Activated CD8-positive, alpha-beta memory T cell treated with anti-CD3 and anti-CD28 coated beads, Interleukin-2, amount 50 U/mL, for 1 hour (primary cell): ENCODE measurements around the gene MAP3K7.

Source experiments
- DNase-seq: peaks from one replicate; pipeline ENCODE4 v3.0.0-alpha.2; 2020; ENCODE audit errors: extremely low read depth

The MAP3K7 gene

DNA sequence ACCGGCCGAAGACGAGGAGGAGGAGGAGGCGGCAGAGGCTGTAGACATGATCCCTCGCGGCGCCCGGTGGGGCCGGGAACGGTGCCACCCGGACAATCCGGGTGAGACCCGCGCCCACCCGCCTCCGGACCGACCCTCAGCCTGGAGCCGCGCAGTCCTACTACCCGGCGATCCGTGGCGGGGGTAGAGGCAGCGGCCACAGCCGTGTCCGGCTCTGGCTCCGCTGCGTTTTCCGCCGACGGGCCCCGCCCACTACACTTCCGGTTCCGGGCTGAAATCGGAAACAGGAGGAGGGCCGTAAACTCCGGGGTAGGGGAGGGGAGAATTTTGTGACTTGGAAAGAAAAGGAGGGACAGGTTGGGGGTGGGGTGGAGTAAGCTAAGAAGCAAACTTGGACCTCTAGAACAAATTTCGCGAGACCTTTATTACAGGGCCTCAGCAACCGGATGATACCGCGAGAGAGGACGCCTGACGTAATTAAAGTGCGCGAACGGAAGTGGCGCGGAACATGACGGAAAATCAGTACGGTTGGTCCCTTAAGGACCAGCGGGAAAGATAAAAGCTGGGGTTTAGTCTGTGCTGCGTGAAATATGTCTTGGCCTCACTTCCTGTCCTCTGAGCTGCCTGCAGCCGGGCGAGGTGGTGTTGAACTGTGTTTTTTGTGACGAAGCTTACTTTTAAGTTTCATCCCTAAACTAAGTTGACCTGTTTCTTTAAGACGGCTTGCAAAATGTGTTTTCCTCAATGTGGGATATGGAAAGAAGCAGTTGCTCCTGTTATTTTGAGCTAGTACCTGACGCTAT is at the start of gene MAP3K7:
MAP3K7 (minus strand) TSS at position 237 of the 803 bp plus-strand sequence; CDS start at position 48, 189 bp downstream.
- peak; percentile 80 for DNase-seq

DNA sequence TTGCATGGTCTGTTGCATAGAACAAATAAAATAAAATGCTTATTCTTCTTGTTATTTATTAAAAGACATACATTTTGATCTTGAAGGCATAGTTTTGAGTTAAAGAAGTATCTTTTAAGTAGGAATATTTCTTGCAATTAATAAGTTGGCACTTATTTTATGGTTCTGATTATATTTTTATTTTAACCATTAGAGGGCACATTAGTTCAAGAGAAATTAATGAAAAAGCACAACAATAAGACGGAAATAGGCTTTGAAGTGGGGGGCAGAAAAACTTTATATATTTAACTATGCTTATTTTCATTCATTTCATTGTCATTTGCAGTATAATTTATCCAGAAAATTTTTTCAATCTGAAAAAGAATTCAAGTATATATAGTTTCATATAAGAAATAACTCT is 44.2 kb upstream of the MAP3K7 start:
- no peak for DNase-seq

DNA sequence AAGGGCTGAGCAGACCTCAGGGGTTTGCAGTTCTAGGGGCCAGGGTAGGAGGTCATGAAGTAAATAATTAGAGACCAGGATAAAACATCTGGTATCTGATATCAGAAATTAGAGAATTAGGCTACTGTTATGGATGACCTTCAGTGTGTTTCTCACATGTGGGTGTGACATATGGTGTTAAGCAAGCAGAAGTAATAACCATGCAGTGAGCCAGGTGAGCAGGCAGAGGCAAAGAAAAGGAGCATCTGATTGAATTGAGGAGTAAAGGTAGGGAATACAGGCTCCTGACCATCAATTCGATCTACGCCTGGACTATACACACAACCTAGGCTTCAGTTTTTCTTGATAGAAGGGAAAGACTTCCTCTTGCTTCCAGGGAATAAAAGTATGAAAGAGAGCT is 34.7 kb upstream of the MAP3K7 start:
- DNase-seq, result no peak

- DNase-seq, result no peak
These were observed 32.3 kb upstream of the MAP3K7 start for GRCh38 chr6:90619221-90619620.

- no peak for DNase-seq
These were observed 25.4 kb upstream of the MAP3K7 start for GRCh38 chr6:90612313-90612680.

- DNase-seq, result no peak
These were observed 24.9 kb upstream of the MAP3K7 start for GRCh38 chr6:90611543-90612312.

DNA sequence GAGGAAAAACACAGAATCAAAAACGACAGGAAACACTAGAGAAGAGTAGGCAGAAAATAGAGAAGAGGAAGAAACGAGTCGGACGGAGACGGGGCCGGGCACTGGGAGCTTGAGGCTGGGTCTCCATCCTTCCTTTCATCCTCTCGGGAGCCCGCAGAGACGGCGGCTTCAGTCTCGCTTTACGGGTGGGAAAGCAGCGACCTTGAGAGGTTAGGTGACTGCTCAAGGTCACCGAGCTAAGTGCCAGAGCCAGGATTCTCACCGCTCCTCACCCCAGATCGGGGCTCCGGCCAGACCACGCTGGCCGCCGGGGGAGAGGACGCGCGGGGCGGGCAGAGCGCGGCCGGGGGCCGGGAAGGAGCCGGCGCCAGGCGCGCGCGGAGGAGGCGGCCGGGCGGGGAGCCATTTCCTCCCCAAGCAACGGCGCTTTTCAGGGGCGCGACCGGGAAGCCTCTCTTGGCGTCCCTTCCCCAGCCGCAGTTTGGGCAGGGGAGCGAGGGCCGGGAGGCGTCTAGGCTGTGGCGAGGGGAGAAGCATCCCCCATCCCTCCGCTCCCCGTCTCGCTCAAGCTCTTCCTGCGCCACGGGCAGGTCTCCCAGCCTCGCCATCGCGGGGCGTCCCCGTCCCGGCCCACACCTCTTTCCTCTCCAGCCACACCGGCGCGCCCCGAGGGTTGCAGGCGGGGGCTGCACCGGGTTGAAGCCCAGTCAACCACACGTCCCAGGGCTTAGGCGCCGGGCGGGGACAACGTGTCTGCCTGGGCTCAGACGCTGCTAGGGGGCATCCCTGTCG is 24.1 kb upstream of the MAP3K7 start:
- no peak for DNase-seq

- no peak for DNase-seq
These were observed 23.5 kb upstream of the MAP3K7 start for GRCh38 chr6:90610301-90610750.

DNA sequence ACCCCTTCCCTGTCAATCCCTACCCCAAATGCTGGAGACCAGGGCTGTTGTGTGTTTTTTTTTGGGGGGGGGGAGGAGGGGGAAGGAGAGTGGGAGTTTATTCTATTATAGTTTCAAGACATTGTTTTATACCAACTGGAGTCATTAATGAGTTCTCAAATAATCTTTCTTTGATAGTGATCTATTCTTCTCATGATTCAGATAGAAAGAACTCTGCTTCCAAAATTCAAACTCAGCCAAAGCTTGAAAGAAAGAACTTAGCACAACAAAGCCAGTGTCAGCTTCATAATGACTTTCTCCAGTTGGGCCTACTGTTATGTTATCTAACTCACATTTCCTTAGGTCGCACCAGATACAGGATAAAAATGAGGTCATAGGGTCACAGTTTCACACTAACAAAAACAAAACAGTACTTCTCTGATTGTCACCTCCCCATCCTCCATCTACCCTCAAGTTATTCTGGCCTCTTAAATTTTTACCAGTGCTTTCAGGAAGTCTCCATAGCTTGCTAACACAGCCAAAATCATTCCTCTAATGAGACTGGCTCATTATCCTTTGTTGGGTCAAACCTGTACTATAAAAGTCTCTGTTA is 19.0 kb upstream of the MAP3K7 start:
- no peak for DNase-seq

GRCh38 chr6:90604546-90604945 is 17.7 kb upstream of the MAP3K7 start:
- DNase-seq, result no peak

DNA sequence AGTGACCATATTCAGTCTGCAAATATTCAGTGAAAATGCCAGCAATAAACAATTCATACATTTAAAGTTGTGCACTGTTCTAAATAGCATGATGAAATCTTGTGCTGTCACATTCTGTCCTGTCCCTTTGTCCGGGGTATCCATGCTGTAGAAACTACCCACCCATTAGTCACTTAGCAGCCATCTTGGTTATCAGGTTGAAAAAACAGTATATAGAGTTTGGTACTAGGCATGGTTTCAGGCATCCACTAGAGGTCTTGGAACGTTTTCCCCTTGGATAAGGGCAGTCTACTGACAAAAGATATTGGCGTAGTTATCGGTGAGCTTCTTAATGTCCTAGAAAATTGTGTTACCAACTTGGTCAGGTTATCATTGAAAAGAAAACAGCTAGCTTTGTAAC is 12.3 kb upstream of the MAP3K7 start:
- DNase-seq, result no peak

GRCh38 chr6:90598192-90598951 is 11.5 kb upstream of the MAP3K7 start:
- DNase-seq, result no peak

DNA sequence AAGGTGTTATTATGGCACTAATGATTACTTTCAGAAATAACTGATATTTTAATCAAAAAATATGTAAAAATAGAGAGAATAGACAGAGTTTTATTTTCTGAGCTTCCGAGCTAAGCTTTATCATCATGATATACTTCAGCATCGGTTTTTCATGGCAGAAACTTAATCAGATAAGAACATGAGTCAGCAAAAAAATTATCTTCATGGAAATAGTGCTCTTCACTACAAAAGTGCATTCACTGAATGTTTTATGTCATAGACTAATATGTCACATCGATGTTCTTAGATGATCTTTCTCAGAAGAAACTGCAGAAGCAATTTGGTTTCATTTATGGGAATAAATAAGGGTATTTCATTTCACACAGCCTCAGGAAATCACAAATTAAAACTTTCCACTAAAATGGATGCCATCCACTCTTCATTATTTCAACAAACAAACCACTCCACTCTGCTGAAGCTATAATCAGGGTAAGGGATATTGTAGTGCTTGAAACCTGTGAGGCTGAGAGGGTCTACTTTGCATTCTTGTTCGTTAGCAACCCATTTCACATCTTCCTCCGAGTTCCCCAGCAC is 10.2 kb upstream of the MAP3K7 start:
- no peak for DNase-seq

GRCh38 chr6:90595854-90596253 is 9.0 kb upstream of the MAP3K7 start:
- DNase-seq, result no peak

DNA sequence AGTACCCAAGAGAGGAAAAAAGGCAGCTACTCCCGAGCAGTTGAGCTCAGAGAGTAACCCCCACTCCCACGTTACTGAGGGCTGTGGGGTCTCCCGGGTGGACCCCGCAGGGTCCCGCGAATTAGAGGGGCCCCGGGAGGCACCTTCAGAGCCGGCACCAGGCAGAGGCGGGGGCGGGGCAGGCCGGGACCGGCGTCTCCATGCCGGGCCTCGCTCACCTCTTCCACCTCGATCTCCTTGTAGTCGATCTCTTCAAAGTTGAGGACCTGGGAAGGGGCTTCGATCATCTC is 381 bp downstream of the MAP3K7 start:
- no peak for DNase-seq

- no peak for DNase-seq
These were observed 2.1 kb downstream of the MAP3K7 start for GRCh38 chr6:90584636-90585255.

DNA sequence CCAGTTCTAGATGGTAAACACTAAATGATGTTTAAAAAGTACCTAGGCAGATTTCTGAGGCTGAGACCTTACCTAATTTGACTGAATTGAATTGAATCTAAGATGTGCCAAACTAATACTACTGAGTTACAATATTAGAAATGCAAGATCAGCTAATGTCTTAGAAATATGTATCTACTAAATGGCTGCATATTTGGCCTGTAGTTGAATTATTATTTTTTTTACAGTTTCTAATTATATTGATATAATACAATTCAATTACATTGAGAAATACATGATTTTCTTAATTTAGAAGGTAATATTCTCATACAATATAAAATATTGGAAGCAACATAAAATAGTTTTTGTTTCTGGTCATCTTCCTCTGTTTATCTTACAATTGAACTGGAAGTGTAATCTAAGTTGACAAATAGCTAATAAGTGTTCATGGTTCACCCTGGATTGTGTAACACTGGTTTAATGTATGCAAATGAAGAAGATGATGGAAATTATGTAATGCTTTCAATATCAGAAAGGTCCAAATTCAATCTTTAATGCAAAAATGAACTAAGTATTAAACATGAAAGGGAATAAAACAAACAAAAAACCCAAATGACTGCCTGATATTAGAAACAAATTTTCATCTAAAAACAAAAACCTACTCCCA is 2.9 kb downstream of the MAP3K7 start:
- no peak for DNase-seq

DNA sequence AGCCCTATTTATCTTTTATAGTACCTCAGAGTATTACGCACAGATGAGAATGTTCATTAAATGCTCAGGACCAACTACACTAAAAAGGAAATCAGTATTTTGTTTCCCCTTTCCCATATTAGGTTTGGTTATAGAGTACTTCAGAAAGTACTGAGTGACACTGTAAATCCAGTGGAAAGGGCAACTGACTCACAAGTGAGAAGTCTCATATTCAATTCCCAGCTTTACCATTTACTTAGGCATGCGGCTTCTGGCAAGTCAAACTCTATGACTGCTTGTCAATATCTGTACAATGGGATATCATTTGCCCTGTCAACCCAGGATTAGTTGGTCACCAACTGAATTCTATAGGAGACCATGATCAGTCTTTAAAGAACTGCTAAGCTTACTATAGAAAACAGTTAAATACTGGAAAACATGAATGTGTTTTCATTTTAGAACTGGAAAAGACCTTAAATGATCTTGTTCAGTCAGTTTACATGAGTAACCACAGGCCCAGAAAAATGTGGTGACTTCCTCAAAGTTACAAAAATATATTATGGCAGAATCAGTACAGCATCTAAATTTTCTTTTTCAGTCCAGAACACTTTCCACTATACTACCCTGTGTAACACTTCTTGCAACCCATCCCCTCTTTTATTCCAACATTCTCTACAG is 3.6 kb downstream of the MAP3K7 start:
- no peak for DNase-seq

- DNase-seq, result no peak
These were observed 5.7 kb downstream of the MAP3K7 start for GRCh38 chr6:90581146-90581545.
